Measurements from ENCODE around the gene PSKH1.
"Not testable (repeated sequence)": the region's sequence is repeated elsewhere in the genome, so short reads cannot be mapped to it uniquely, and the experiment has no call there.

PSKH1 gene

DNA sequence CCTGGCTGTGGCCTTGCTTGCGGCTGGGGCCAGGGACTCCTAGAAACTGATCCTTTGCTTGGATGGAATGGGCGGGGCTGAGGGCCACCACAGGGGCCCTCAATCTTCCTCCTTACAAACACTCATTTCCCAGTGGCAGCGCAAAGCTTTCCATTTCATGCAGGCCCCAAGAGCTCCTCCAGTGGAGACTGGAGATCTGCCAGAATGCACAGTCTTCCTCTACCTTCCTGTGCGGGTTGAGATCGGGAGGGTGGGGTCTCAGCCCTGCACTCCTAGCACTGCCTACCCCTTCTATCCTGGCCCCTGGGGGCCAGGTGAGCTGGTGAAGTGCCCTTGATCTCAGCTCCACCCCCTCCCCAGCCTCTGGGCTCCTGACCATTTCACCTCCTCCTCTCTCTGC lies 6.7 kb upstream of the PSKH1 start:
- DNase-seq (ENCODE audit: low read depth, low spot score) = no peak

DNA sequence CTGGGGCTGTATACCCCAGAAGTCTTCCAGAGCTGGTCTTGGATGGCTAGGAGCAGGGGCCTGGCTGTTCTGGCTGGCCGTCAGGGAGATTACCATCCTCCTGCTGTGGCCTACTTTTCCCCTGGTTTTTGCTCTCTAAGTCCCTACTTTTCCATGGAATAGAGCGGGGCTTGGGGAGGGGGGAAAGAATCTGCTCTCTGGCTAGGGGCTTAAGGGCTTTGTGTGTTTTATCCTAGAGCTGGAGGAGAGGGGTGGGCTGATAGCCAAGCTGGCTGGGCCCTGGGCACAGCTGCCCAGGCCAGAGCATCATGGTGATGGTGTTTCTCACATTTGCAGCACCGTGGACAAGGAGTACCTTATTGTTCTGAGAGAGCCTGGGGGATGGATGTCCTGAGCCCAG lies 4.7 kb upstream of the PSKH1 start:
- DNase-seq (ENCODE audit: low read depth, low spot score) = no peak

DNA sequence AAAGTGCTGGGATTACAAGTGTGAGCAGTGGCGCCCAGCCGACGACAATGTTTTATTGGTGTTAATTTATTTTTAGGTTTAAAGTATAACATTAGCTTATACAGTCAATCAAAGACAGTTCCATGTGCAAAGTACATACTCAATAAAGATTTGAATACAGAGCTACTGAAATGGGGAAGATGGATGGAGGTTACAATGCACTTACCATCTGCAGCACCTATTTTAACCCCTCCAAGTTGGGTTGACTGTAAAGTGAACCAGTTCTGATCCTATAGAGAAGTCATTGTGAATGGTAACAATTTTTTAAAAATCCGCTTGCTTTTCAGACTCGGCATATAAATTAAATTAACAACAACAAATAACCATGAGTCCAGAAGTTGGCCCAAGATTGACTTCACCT lies 679 bp upstream of the PSKH1 start:
- no peak for DNase-seq (ENCODE audit: low read depth, low spot score)

DNA sequence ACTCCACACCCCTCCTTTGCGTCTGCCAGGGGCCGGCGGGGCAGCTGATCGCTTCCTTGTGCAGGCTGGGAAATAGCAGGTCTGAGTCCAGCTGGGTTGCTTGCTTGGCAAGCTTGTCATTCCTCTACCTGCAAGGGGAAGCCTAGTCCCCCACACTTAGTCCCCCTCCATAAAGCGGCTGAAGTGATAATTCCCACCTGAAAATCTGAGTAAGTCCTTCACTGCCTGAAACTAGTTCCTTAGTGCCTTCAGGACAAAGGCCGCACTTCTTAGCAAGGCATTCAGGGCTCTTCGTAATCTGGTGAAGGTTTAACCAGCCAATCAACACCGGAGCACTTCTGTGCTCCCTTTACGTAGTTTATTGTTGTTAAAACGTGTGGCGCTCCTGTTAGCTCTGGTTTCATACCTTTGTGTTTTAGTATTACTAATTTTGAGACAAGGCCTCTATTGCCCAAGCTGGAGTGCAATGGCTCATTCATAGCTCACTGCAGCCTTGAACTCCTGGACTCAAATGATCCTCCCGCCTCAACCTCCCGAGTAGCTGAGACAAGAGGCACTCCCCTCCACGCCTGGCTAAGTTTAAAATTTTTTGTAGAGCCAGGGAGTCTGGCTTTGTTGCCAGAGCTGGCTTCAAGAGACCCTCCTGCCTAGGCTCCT lies 817 bp downstream of the PSKH1 start:
- DNase-seq (ENCODE audit: low read depth, low spot score) = no peak

DNA sequence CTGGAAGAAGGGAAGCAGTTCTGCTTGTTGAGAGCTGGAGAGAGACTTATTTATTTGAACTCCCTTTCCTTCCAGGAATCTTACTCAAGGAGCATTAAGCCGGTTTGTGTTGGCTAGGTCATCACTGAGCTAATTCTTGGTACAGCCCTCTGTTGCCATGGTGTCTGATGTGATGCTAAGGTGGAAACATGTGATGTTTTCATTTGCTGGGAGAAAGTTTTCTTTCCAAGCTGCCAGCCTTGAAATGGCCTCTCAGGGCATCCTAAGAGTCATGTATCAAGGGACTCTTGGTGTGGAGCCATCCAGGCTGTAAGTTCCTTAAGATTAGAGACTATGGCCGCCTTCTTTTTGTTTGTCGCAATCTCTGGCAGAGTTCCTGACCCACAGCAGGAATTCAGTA lies 4.2 kb downstream of the PSKH1 start:
- no peak for DNase-seq (ENCODE audit: low read depth, low spot score)

DNA sequence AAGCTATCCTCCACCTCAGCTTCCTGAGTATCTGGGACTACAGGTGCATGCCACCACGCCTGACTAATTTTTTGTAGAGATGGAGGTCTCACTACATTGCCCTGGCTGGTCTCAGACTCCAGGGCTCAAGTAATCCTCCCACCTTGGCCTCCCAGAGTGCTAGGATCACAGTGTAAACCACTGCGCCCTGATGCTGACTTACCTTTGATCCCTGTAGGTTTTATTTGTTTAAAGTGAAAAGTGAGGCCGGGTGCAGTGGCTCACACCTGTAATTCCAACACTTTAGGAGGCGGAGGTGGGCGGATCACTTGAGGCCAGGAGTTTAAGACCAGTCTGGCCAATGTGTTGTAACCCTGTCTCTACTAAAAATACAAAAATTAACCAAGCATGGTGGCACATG lies 8.7 kb downstream of the PSKH1 start:
- DNase-seq (ENCODE audit: low read depth, low spot score) = no peak

DNA sequence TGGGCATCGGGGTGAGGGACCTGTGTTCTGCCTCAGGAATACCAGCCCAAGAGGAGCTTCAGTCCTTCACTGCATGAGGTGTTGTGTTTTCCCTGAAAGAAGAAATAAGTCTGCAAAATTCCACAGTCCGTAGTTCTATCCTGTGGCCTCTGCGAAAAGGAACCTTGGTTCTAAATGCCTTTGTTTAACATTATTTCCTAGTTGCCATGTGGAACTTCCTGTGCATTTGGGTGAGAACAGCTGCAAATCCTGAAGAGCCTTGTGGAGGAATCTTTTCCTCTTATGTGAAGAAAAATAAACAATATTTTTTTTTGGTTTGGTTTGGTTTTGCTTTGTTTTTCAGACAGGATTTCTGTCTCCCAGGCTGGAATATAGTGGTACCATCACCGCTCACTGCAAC lies 9.8 kb downstream of the PSKH1 start:
- no peak for DNase-seq (ENCODE audit: low read depth, low spot score)

DNA sequence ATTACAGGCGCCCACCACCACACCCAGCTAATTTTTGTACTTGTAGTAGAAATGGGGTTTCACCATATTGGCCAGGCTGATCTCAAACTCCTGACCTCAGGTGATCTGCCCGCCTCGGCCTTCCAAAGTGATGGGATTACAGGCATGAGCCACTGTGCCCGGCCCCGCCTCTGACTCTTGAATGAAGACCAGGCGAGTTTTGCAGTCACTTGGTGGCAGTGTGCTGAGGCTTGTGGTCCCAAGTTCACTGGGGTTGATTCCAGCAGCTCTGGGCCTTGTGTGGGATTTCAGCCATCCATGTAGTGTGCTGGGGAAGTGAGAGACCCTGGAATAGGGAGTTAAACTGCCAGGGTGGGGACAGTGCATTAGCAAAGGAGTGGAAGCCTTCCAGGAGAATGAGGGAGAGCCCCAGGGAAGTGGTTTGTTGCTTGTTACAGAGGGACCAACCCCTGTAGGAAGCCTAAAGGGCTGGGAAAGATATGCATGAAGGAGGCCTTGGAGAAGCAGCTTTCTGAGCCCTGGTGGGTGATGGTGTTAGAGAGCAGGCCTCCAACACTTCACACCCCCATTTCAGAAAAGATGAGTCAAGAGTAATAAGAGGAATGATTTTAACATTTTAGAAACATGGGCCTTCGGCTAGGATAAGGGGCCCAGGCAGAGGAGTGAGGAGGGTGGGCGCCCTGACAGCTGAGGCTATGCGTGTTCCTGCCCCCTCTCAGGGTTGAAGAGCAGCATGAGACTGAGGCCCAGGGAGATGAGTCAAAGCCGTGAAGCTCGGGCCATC lies 14.5 kb downstream of the PSKH1 start:
- DNase-seq (ENCODE audit: low read depth, low spot score) = no peak

DNA sequence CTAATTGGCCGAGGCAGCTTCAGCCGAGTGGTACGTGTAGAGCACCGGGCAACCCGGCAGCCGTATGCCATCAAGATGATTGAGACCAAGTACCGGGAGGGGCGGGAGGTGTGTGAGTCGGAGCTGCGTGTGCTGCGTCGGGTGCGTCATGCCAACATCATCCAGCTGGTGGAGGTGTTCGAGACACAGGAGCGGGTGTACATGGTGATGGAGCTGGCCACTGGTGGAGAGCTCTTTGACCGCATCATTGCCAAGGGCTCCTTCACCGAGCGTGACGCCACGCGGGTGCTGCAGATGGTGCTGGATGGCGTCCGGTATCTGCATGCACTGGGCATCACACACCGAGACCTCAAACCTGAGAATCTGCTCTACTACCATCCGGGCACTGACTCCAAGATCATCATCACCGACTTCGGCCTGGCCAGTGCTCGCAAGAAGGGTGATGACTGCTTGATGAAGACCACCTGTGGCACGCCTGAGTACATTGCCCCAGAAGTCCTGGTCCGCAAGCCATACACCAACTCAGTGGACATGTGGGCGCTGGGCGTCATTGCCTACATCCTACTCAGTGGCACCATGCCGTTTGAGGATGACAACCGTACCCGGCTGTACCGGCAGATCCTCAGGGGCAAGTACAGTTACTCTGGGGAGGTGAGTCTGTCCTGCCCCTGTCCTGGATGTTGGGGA lies 16.1 kb downstream of the PSKH1 start:
- DNase-seq (ENCODE audit: low read depth, low spot score) = no peak

DNA sequence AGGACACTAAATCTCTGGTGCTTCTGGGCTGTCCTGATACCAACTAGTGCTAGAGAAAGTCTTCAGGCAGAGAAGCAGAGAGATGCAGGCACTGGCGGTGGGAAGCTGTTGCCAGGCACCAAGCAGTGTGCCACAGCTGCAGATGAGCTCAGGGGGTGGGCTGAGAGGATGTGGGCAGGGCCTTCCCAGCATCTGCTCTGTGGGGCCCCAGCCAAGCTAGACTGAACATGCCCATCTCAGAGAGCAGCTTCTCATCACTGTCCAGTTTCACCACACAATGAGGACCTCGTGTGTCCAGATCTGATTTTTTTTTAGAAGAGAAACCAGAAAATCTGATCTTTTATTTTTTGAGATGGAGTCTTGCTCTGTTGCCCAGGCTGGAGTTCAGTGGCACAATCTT lies 17.1 kb downstream of the PSKH1 start:
- DNase-seq (ENCODE audit: low read depth, low spot score) = peak; percentile 81

DNA sequence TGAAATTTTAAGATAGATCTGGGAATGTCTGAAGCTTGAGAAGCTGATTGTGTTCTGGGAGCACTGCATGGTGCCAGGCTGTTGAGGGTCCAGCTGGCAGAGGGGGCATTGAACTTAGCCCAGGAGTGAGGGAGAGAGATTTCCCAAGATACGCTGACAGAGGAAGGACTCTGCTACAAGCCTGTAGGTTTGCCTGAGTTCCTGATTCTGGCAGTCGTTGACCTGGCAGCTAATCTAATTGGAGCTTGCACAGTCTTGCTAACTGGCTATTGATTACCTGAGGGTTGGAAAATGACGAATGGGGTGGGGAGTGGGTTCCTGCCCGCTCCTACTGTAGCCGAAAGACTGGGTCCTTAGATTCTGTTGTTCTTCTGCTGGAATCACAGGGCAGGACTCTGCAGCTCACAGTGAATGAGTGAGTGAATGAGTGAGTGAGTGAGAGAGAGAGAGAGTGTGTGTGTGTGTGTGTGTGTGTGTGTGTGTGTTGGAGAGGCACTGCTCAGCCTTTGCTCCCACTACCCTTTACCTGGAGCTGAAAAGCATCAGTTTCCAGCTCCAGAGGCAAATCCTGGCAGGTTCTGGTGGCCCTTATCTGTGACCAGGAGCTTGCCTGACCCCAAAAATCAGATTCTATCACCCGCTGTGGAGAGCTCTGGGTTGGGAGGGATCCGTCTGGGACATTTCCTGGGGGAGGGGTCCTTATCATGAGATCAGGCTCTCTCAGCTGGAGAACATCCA lies 21.9 kb downstream of the PSKH1 start:
- no peak for DNase-seq (ENCODE audit: low read depth, low spot score)

DNA sequence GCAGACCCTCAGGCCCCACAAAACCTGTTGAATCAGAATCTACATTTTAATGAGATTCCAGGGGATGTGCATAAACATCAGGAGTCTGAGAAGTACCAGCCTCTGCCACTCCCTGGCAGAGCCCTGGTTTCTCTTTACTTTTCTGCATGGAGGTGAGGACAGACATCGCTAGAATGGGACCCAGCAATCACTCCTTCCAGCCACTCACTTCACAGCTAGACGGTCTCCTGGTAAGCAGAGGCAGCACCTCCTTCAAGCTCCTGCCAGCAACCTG lies 22.4 kb downstream of the PSKH1 start:
- DNase-seq (ENCODE audit: low read depth, low spot score) = not testable (repeated sequence)

DNA sequence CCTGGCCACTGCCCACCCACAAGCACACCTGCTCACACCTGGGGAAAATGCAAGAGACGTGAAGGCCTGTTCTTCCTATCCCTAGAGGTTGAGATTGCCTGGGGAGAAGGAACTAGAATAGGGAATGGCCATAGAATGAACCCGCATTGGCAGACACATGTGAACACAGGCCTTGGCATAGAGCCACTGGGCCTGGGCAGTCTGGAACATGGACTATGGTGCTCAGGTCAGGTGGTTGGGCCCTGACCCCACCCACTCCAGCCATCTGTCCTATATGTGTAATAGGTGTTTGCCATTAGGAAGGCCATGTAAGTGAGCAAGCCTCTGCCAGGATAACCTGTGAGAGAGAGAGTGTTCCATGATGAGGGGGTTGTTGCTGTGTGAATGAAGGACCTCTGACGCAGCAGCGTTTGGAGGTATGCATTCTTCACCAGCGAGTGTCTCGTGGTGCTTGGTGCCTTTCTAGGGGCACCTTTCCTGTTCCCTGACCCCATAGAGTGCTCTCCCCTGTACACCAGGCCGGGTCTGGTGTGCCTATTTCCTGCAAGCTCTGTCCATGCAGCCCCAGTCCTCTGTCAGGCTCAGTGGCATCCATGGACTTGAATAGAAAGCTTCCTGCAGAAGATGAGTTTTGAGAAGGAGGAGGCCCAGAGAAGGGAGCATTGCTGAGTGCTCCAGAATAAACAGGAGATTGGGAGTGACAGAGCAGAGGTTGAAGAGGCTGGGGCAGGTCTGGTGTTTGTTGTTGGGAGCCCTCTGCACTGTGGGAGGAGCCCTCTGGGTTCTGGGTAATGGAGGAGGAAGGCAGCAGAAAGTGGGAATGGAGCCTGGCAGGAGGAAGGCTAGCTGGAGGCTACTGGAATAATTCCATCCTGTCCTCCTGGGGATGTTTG lies 23.0 kb downstream of the PSKH1 start:
- no peak for DNase-seq (ENCODE audit: low read depth, low spot score)

DNA sequence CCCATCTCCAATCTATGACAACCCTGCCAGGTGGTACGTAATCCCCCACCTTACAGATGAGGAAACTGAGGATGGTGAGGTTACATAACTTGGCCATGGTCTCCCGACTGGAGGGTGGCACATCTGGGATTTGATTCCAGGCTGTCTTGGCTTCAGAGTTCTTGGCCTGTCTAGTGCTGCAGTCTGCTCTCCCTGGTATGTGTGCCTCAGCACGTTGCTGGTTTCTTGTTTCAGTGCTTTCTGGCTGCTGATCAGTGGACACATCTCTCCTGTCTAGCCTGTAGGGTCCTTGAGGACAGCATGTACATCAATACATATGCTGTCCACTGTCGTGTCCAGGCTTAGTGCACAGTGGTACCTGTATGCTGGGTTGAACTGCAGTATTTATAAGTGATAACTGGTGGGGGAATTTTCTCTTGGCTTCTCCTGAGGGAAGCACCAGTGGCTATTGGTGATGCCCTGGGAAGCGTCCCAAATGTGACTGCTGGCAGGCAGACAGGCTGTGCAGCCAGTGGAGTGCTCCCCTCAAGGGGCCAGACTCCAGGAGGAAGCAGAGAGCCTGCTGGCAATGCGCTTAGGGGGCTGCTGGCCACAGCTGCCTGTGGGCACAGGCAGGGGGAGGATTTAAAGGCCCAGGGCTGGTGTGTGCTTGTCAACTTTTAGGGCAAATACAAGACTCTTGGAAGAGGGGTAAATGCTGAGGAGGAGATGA lies 24.2 kb downstream of the PSKH1 start:
- DNase-seq (ENCODE audit: low read depth, low spot score) = no peak

DNA sequence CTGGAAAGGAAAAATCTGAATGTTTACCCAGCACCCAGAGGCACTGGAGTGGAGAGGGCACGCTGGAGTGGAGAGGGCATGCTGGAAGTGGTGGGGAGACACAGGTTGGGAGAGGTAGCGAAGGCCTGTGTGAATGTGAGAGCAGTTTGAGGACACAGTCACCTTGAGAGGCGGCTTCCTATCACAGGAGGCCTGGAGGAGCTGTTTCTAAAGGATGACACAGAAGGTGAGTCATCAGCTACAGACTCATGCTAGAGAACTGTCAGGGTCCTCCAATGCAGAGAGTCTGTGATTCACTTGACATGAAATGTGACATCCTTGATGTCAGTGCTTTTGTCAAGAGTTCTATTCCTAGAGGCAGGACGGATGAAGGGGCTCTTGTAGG lies 24.8 kb downstream of the PSKH1 start:
- DNase-seq (ENCODE audit: low read depth, low spot score) = no peak

DNA sequence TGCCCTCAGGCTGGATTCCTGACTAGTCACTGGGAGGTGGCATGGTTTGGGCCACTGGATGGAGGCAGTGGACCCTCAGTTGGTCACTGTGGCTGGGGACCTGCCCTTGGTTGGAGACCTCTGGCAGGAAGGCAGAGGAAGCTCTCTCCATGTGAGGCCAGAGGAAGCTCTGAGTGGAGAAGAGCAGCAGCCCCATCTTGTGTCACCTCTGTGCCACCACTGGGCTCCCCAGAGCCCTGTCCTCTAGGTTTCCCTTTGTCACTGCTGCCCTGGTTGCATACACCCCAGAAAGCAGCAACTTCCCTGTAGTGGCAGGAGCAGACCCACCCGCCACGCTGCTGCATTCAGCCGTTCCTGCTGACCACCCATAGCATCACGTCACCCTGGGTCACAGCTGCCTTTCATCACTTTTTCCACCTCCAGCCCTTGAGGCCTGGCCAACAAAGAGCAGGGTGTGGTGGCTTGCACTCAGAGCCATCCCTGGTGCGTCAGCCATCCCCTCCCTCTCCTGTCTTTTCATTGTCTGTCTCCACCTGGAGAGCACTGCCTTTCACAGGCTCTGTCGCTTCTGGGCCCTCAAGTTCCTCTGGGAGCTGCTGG lies 26.7 kb downstream of the PSKH1 start:
- DNase-seq (ENCODE audit: low read depth, low spot score) = no peak

DNA sequence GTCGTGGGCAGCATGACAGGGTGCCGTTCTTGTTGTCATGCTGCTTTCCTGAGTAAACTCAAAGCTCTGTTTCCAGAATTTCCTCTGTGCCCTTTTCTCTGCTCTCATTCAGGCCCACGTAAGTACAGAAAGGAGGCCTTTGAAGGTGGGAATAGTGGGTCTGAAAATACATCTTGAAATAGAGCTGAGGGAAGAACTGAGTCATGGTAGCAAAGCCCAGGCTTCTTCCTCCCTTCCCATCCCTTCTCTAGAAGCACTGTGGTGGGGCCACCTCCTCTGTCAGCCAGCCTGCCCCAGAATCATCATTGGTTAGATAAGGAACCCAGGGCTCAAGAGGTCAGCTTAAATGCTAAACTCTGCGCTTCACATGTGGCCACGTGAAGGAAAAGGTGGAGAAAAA lies 29.2 kb downstream of the PSKH1 start:
- no peak for DNase-seq (ENCODE audit: low read depth, low spot score)

DNA sequence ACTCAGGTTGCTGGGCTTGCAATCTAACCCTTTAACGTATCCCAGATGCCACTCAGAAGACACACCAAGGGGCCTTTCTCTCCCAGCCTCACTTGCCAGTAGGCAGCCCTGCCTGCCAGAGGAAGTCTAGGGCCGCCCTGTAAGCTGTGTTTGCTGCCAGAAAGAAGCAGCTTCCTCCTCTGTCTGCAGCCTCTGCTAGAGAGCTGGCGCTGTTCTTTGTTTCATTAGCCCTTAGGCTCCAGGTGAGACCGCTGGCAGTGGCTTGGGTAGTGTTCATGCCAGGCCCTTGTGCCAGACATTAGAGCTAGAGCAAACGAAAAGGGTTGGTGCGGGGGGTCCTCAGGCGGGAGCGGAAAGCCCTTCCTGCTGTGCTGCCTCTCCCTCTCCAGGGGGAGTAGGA lies 29.7 kb downstream of the PSKH1 start:
- no peak for DNase-seq (ENCODE audit: low read depth, low spot score)

DNA sequence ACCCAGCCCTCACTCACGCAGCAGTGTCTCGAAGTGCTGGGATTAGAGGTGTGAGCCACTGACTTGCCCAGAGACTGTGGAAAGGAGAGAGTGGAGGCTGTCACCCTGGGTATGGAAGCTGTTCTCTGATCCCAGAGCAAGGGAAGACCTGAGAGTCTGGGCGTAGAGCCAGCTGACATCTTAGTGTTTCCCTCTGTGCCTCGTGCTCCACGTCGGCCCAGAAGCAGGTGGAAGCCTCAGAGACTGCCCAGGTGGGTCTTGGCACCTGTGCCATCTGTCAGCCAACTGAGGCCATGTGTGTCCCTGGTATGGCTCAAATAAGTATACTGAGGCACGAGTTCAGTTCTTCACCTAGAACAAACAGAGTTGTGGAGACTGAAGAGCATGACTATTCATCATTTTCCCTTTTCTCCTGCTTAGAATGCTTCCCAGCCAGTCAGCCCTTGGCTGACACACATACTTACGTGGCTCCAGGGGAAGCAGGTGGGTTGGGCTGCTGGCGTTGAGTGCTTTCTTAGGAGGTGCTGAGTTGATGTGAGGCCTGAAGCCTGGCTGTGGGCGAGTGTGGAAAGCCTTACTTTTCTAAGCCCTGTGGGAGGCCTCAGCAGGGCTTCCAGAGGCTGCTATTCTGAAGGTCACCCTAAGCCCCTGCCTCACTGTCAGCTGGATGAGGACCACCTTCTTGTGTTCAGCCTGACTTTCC lies 30.5 kb downstream of the PSKH1 start:
- DNase-seq (ENCODE audit: low read depth, low spot score) = no peak
